BLaER1 (cell line): ENCODE results near the gene PC.
"Not testable (repeated sequence)": the region's sequence is repeated elsewhere in the genome, so short reads cannot be mapped to it uniquely, and the experiment has no call there.

Experiments used
- H3K27ac ChIP-seq: shearing (Covaris generic); formaldehyde crosslinking; 2 replicates; pipeline ENCODE4 v1.8.1; 2022
- H3K27me3 ChIP-seq: shearing (Covaris generic); formaldehyde crosslinking; 2 replicates; pipeline ENCODE4 v1.8.1; 2022
- H3K36me3 ChIP-seq: shearing (Covaris generic); formaldehyde crosslinking; 2 replicates; pipeline ENCODE4 v1.8.1; 2022
- H3K4me1 ChIP-seq: shearing (Covaris generic); formaldehyde crosslinking; 2 replicates; pipeline ENCODE4 v1.8.1; 2022
- H3K4me2 ChIP-seq: shearing (Covaris generic); formaldehyde crosslinking; 2 replicates; pipeline ENCODE4 v1.8.1; 2022
- H3K4me3 ChIP-seq: shearing (Covaris generic); formaldehyde crosslinking; 2 replicates; pipeline ENCODE4 v1.8.1; 2022
- H3K9ac ChIP-seq: shearing (Covaris generic); formaldehyde crosslinking; 2 replicates; pipeline ENCODE4 v1.8.1; 2022
- H3K9me3 ChIP-seq: shearing (Covaris generic); formaldehyde crosslinking; 2 replicates; pipeline ENCODE4 v1.8.1; 2022
- H4K20me1 ChIP-seq: shearing (Covaris generic); formaldehyde crosslinking; 2 replicates; pipeline ENCODE4 v1.8.1; 2022
- Cebpa-rat ChIP-seq: shearing (Covaris generic); IDR thresholded peaks from 2 replicates; pipeline ENCODE4 v1.8.1; 2022

The PC gene

GRCh38 chr11:66815646-66816045, 142.5 kb downstream of the PC start:
- H3K27me3 ChIP-seq: no peaks in the 10 kb centered on the region
- no peaks in the 10 kb centered on the region for H4K20me1 ChIP-seq
- H3K27ac ChIP-seq: no peak overlapping the region
- TF ChIP-seq Cebpa-rat: no peak
- 0 out of 2 replicates have a peak, but pooled peaks cover 8% of the 10 kb centered on the region for H3K36me3 ChIP-seq
- no peaks in the 10 kb centered on the region for H3K4me1 ChIP-seq
- no peak overlapping the region for H3K9ac ChIP-seq
- H3K4me3 ChIP-seq: no peak overlapping the region
- H3K4me2 ChIP-seq: no peak overlapping the region
- H3K9me3 ChIP-seq: no peaks in the 10 kb centered on the region

GRCh38 chr11:66814678-66815077, 143.5 kb downstream of the PC start:
- TF ChIP-seq Cebpa-rat: no peak
- Histone ChIP-seq H3K4me3 (no peak overlapping the region), H3K9me3 (no peaks in the 10 kb centered on the region), H3K36me3 (0 out of 2 replicates have a peak, but pooled peaks cover 8% of the 10 kb centered on the region), H3K27me3 (no peaks in the 10 kb centered on the region), H3K9ac (no peak overlapping the region), H4K20me1 (no peaks in the 10 kb centered on the region), H3K4me1 (no peaks in the 10 kb centered on the region), H3K4me2 (no peak overlapping the region), H3K27ac (no peak overlapping the region)

DNA sequence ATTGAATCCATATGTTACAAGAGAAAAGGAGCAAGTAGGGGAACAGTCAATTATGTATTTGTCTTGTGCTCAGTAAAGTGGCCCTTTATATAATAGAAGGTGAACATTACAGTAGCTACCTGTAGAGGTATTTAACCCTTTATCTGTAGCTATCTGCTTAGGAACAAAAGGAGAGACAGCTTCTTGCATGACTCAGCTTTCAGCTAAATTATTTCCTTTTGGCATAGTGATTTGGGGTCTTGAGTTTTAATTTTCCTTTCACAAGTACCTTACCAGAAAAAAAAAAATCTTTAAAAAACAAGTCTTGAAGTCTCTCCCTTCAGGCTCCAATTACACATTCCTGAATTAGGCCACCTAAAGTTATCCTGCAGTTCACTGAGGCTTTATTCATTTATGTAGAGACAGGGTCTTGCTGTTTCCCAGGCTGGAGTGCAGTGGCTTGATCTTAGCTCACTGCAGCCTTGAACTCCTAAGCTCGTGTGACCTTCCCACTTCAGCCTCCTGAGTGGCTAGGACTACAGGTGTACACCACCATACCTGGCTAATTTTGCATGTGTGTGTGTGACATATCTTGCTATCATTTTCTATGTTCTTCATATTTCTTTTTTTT, 147.5 kb downstream of the PC start:
- no peak overlapping the region for H3K4me3 ChIP-seq
- H3K36me3 ChIP-seq: peaks cover 13% of the 10 kb centered on the region
- H3K27ac ChIP-seq: no peak overlapping the region
- no peaks in the 10 kb centered on the region for H3K9me3 ChIP-seq
- H3K27me3 ChIP-seq: no peaks in the 10 kb centered on the region
- no peaks in the 10 kb centered on the region for H3K4me1 ChIP-seq
- no peak for TF ChIP-seq Cebpa-rat
- no peaks in the 10 kb centered on the region for H4K20me1 ChIP-seq
- H3K4me2 ChIP-seq: no peak overlapping the region
- no peak overlapping the region for H3K9ac ChIP-seq

DNA sequence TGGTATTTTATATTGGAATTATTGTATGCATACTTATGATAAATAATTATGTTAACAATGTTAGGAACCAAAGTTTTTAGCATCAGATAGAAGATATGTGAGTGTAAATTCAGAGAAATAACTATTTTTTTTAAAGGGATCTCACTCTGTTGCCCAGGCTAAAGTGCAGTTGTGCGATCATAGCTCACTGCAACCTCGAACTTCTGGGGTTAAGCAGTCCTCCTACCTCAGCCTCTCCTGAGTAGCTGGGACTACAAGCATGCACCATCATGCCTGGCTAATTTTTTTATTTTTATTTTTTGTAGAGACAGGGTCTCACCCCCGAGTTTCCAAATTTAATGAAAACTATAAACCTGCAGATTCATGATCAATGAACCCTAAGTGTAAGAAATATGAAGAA, 148.6 kb downstream of the PC start:
- Histone ChIP-seq H3K9me3 (no peaks in the 10 kb centered on the region), H3K4me1 (no peaks in the 10 kb centered on the region), H4K20me1 (no peaks in the 10 kb centered on the region), H3K4me3 (no peak overlapping the region), H3K9ac (no peak overlapping the region), H3K36me3 (peaks cover 19% of the 10 kb centered on the region), H3K4me2 (no peak overlapping the region), H3K27me3 (no peaks in the 10 kb centered on the region), H3K27ac (no peak overlapping the region)
- TF ChIP-seq Cebpa-rat: no peak

DNA sequence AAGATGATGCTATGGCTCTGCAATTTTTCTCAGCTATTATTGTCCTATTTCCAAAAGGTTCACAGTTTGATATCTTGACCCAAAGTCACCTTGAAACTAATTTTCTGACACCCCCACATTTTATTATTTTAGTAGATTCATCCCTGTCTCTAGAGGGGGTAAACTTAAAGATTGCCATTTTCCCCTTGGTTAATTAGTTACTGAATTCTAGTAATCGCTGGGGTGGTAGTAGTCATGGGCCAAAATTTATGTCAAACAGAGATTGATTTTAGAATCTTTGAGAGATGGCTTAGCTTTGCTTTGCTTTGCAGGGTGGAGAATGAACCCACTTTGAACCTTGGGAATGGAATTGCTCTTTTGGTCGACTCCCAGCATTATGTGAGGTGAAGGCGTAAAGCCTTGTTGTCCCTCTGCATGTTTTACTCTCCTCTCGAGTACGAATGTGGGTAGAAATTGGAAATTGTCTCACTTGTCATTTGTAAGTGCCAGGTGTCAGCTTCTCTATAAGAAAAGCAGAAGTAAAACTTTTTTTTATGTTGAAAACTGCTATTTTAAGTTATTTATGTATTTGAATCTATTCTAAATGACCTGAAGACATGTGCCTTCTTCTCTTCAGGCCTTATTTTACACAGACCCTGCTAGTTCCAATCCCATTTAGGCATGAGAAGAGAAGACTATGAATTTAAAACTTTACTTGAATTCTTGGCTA, 157.3 kb downstream of the PC start:
- Histone ChIP-seq H3K27ac (peak overlapping the region; percentile 56; the same call in 1 of the 2 replicates), H3K36me3 (peaks cover 23% of the 10 kb centered on the region; the same call in 1 of the 2 replicates), H3K4me1 (peaks cover 15% of the 10 kb centered on the region), H3K27me3 (no peaks in the 10 kb centered on the region), H3K9ac (no peak overlapping the region), H3K4me2 (peak overlapping the region; percentile 47), H3K4me3 (no peak overlapping the region), H4K20me1 (no peaks in the 10 kb centered on the region), H3K9me3 (no peaks in the 10 kb centered on the region)
- no peak for TF ChIP-seq Cebpa-rat

DNA sequence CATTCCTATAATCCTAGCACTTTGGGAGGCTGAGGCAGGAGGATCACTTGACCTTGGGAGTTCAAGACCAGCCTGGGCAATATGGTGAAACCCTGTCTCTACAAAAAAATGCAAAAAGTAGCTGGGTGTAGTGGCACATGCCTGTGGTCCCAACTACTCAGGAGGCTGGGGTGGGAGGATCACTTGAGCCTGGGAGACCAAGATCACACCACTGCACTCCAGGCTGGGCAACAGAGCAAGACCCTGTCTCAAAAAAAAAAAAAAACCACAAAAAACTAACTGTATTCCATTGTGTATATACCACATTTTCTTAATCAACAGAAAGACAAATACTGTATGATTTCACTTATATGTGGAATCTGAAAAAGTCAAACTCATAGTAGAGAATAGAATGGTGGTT, 158.4 kb downstream of the PC start:
- Histone ChIP-seq H3K4me1 (peaks cover 15% of the 10 kb centered on the region), H3K36me3 (peaks cover 16% of the 10 kb centered on the region; the same call in 1 of the 2 replicates)
- H3K9me3 ChIP-seq, H3K27ac ChIP-seq, H4K20me1 ChIP-seq, H3K27me3 ChIP-seq, H3K4me2 ChIP-seq, H3K9ac ChIP-seq, H3K4me3 ChIP-seq: not testable (repeated sequence)
